GM18520 (cell line): ENCODE measurements around the gene CAT.
A peak's percentile ranks its signal among the peaks of the same experiment; 100 is the strongest.

Source experiments
- ATAC-seq: cut with Tn5 transposase; IDR thresholded peaks from one replicate; pipeline ENCODE4 v1.9.1; 2021; ENCODE audit not compliant: unreplicated experiment

The CAT gene

GRCh38 chr11:34493926-34494595 lies 55.3 kb downstream of the CAT start:
- no peak for ATAC-seq

GRCh38 chr11:34495239-34495723 lies 56.5 kb downstream of the CAT start:
- no peak for ATAC-seq

GRCh38 chr11:34495724-34496377 lies 57.1 kb downstream of the CAT start:
- ATAC-seq, result no peak

- no peak for ATAC-seq
These were observed 61.2 kb downstream of the CAT start for GRCh38 chr11:34499719-34500500.

GRCh38 chr11:34501500-34501899 lies 62.8 kb downstream of the CAT start:
- no peak for ATAC-seq

GRCh38 chr11:34501949-34502348 lies 63.2 kb downstream of the CAT start:
- ATAC-seq, result no peak

- ATAC-seq, result no peak
These were observed 64.2 kb downstream of the CAT start for GRCh38 chr11:34502949-34503348.

- ATAC-seq, result no peak
These were observed 67.1 kb downstream of the CAT start for GRCh38 chr11:34505874-34506273.

GRCh38 chr11:34507156-34507555 lies 68.4 kb downstream of the CAT start:
- ATAC-seq, result no peak

GRCh38 chr11:34507610-34508009 lies 68.9 kb downstream of the CAT start:
- ATAC-seq, result no peak

GRCh38 chr11:34508524-34508923 lies 69.8 kb downstream of the CAT start:
- ATAC-seq, result no peak

GRCh38 chr11:34509336-34509876 lies 70.7 kb downstream of the CAT start:
- no peak for ATAC-seq

GRCh38 chr11:34510218-34510617 lies 71.5 kb downstream of the CAT start:
- ATAC-seq, result no peak

- ATAC-seq, result no peak
These were observed 71.9 kb downstream of the CAT start for GRCh38 chr11:34510673-34511072.

GRCh38 chr11:34512840-34513681 lies 74.3 kb downstream of the CAT start:
- ATAC-seq, result peak; percentile 71

- ATAC-seq, result no peak
These were observed 75.1 kb downstream of the CAT start, which contains the start of gene ELF5 for GRCh38 chr11:34513682-34514449. Gene ELF5 (minus strand): TSS chr11:34513794. CDS start chr11:34505749, 8,045 bp downstream.

GRCh38 chr11:34514597-34514996 lies 75.9 kb downstream of the CAT start:
- ATAC-seq, result no peak

GRCh38 chr11:34516247-34517040 lies 77.7 kb downstream of the CAT start:
- no peak for ATAC-seq
